B cell (primary cell): ENCODE data around the gene UNC5B. TPM values are rescaled to one million over a fixed set of nuclear protein-coding genes. Genes with fewer than 3 reads are reported as not detected.
"Not testable (repeated sequence)": the region's sequence is repeated elsewhere in the genome, so short reads cannot be mapped to it uniquely, and the experiment has no call there.

Experiments used
- ATAC-seq: fragments of 200-7000 bp; cut with Tn5 transposase; one replicate; pipeline ENCODE4 v1.10.0; 2021; ENCODE audit warnings: low read depth, mild to moderate bottlenecking, moderate number of reproducible peaks, moderate library complexity
- CTCF ChIA-PET: fragments of 350-600 bp; sonication (Branson Sonifier 250); formaldehyde crosslinking; loops from one replicate; lab custom pipeline; 2021; ENCODE audit warnings: antibody characterized with exemption, inconsistent platforms; lab: Charles Lee
- POLR2A ChIA-PET: fragments of 350-600 bp; sonication (Branson Sonifier 250); formaldehyde crosslinking; loops from one replicate; lab custom pipeline; 2021; ENCODE audit warnings: antibody characterized with exemption; lab: Charles Lee
- DNase-seq: peaks from one replicate; pipeline ENCODE4 v3.0.0; 2013
- H2AFZ ChIP-seq: 2 replicates; pipeline ENCODE4 v1.6.1; 2012; ENCODE audit warnings: mild to moderate bottlenecking, low read depth, low read length; ENCODE audit not compliant: insufficient read depth, poor library complexity, severe bottlenecking
- H3K27ac ChIP-seq, 2 donors: 1 replicate in 1 of 2; 2 replicates in 1 of 2; pipeline ENCODE4 v1.5.1; 2012 to 2013; ENCODE audit warnings: low read length in 2 of 2, mild to moderate bottlenecking in 2 of 2, moderate library complexity in 1 of 2
- H3K27me3 ChIP-seq, 4 experiments: fragments of 200-600 bp in 1 of 4; sonication (generic) in 1 of 4; replicated peaks in 1 of 4; 1 replicate in 2 of 4; 2 replicates in 2 of 4; pipeline versions ENCODE4 v1.6.1 to v1.7.0; 2013 to 2016; ENCODE audit warnings: low read length in 3 of 4, mild to moderate bottlenecking in 2 of 4, mixed read lengths in 1 of 4, moderate library complexity in 1 of 4; ENCODE audit not compliant: insufficient read depth in 4 of 4, control insufficient read depth in 3 of 4; ENCODE audit errors: control extremely low read depth in 1 of 4
- H3K36me3 ChIP-seq, 2 experiments: replicated peaks in 1 of 2; 1 replicate in 1 of 2; 2 replicates in 1 of 2; pipeline versions ENCODE4 v1.6.1 to v1.7.1; 2013; ENCODE audit warnings: low read length in 1 of 2; ENCODE audit not compliant: insufficient read depth in 2 of 2, control insufficient read depth in 1 of 2; ENCODE audit errors: control extremely low read depth in 1 of 2, extremely low read depth in 1 of 2
- H3K4me1 ChIP-seq, 2 donors: fragments of 200-600 bp in 1 of 2; sonication (generic) in 1 of 2; 1 replicate in 1 of 2; 2 replicates in 1 of 2; pipeline versions ENCODE4 v1.5.1 to v1.6.1; 2013 to 2017; ENCODE audit warnings: low read length in 2 of 2; ENCODE audit not compliant: control insufficient read depth in 2 of 2, insufficient read depth in 2 of 2
- H3K4me2 ChIP-seq: replicated peaks from 2 replicates; pipeline ENCODE3; 2012; ENCODE audit warnings: mild to moderate bottlenecking, low read depth, low read length; ENCODE audit not compliant: poor library complexity, severe bottlenecking
- H3K4me3 ChIP-seq, 5 experiments: fragments of 200-600 bp in 1 of 5; sonication (generic) in 1 of 5; 1 replicate in 3 of 5; 2 replicates in 2 of 5; pipeline versions ENCODE4 v1.5.1 to v1.7.0; 2011 to 2016; ENCODE audit warnings: low read length in 4 of 5, mild to moderate bottlenecking in 4 of 5, low read depth in 2 of 5, control low read depth in 1 of 5, moderate library complexity in 1 of 5; ENCODE audit not compliant: insufficient read depth in 1 of 5; ENCODE audit errors: control extremely low read depth in 1 of 5, extremely low read depth in 1 of 5
- H3K79me2 ChIP-seq: fragments of 200-600 bp; sonication (generic); one replicate; pipeline ENCODE4 v1.6.0; 2016; ENCODE audit warnings: low read length; ENCODE audit not compliant: control insufficient read depth, insufficient read depth
- H3K9ac ChIP-seq: fragments of 200-600 bp; sonication (generic); 2 replicates; pipeline ENCODE4 v1.6.1; 2017; ENCODE audit warnings: mild to moderate bottlenecking, low read length, moderate library complexity
- H3K9me3 ChIP-seq, 3 donors: one replicate each; pipeline versions ENCODE4 v1.6.1 to v1.7.1; 2013; ENCODE audit warnings: low read length in 2 of 3; ENCODE audit not compliant: control insufficient read depth in 2 of 3, insufficient read depth in 1 of 3; ENCODE audit errors: control extremely low read depth in 1 of 3
- H4K20me1 ChIP-seq: 2 replicates; pipeline ENCODE4 v1.6.0; 2012; ENCODE audit warnings: mild to moderate bottlenecking, low read length; ENCODE audit not compliant: insufficient read depth, control insufficient read depth, poor library complexity, severe bottlenecking
- H3K27ac Mint-ChIP-seq: one replicate; pipeline ENCODE4 v1.8.0; 2021; ENCODE audit warnings: mixed read lengths
- H3K27me3 Mint-ChIP-seq: one replicate; pipeline ENCODE4 v1.8.0; 2021; ENCODE audit warnings: mixed read lengths
- H3K4me1 Mint-ChIP-seq: one replicate; pipeline ENCODE4 v1.8.0; 2021; ENCODE audit warnings: mixed read lengths
- H3K4me3 Mint-ChIP-seq: one replicate; pipeline ENCODE4 v1.8.0; 2021; ENCODE audit warnings: mixed read lengths
- H3K9me3 Mint-ChIP-seq: one replicate; pipeline ENCODE4 v1.8.0; 2022; ENCODE audit warnings: mixed read lengths; ENCODE audit not compliant: insufficient read depth
- EZH2 ChIP-seq: IDR thresholded peaks from 2 replicates; pipeline ENCODE4 v1.6.1; 2012; ENCODE audit warnings: borderline replicate concordance, low read depth, mild to moderate bottlenecking, moderate library complexity, low read length; ENCODE audit not compliant: insufficient read depth, poor library complexity, severe bottlenecking
- WGBS: methylation state at CpG from one replicate; pipeline ENCODE4 v1.1.5; 2013; ENCODE audit warnings: missing lambda C conversion rate; ENCODE audit not compliant: insufficient coverage; 5-methylcytosine and 5-hydroxymethylcytosine counted together
- intact Hi-C: fragments of 100-400 bp; cut with micrococcal nuclease; formaldehyde crosslinking; loops from one replicate; pipeline ENCODE4 v1.10.0; 2022
- polyA plus RNA-seq: library from polyadenylated mRNA; depleted of rRNA; stranded (reverse); fragments of >200 nt; gene quantifications from 2 replicates; pipeline ENCODE4 v1.2.3, GENCODE V29; 2012
- total RNA-seq, 2 donors: library from RNA; stranded (reverse); fragments of 120-200 nt in 1 of 2; gene quantifications; 1 replicate in 1 of 2; 2 replicates in 1 of 2; pipeline versions ENCODE4 v1.2.3 to v1.2.4, GENCODE V29; 2013 to 2022
- TF ChIP-seq, protein P1 (sequence below): fragments of 200-600 bp; IDR thresholded peaks from one replicate; pipeline ENCODE4 v1.8.0; 2022; ENCODE audit warnings: antibody characterized with exemption, mild to moderate bottlenecking

UNC5B gene
- total and polyA plus RNA-seq, 2 donors (not counting 1 experiment from before 2014, with no cell fraction given) = not detected

DNA sequence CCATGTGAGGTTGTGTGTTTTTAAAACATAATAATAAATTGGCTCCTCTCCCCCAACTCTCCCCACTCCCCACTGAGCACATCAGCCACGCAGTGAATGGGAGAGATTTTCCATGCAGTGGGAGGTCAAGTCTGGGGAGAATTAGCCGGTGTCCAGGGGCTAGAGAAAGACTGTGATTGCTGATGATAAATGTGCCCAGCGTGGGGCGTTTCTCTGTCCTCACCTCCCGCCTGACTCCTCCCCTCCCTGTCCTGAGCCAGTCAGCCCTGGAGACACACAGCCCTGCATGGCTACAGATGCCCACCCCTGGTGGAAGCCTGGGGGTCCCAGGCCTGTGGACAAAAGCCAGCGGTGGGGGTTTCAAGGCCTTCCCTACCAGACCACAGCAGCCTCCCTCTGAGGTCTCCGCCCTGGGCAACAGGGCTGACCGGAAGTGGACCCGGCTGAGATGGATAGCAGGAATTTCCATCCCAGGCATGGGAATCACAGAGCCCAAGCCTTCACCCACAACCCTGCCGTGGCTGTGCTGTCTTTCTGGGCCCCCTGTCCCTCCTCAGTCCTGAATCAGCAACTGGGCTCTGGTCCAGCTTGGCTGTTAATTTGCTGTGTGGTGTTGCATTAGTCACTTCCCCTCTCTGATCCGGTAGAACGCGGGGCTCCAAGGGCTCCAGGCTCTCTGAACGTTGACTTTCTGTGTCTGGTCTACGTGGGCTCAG, 59.8 kb downstream of the UNC5B start:
- Mint-ChIP-seq H3K27ac (no peak overlapping the region), H3K9me3 (no peaks in the 10 kb centered on the region), H3K4me1 (no peaks in the 10 kb centered on the region), H3K4me3 (no peak overlapping the region), H3K27me3 (peaks cover 11% of the 10 kb centered on the region)
- TF ChIP-seq EZH2 = no peak
- TF ChIP-seq, protein P1, sequence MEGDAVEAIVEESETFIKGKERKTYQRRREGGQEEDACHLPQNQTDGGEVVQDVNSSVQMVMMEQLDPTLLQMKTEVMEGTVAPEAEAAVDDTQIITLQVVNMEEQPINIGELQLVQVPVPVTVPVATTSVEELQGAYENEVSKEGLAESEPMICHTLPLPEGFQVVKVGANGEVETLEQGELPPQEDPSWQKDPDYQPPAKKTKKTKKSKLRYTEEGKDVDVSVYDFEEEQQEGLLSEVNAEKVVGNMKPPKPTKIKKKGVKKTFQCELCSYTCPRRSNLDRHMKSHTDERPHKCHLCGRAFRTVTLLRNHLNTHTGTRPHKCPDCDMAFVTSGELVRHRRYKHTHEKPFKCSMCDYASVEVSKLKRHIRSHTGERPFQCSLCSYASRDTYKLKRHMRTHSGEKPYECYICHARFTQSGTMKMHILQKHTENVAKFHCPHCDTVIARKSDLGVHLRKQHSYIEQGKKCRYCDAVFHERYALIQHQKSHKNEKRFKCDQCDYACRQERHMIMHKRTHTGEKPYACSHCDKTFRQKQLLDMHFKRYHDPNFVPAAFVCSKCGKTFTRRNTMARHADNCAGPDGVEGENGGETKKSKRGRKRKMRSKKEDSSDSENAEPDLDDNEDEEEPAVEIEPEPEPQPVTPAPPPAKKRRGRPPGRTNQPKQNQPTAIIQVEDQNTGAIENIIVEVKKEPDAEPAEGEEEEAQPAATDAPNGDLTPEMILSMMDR = no peak
- no peak overlapping the region for H2AFZ ChIP-seq
- ATAC-seq = no peak
- no peak for DNase-seq
- H4K20me1 ChIP-seq = no peaks in the 10 kb centered on the region
- WGBS = 79% methylated on average over 12 of the region's 15 CpGs
- ChIA-PET CTCF (no interaction called here), POLR2A (no interaction called here)
- no peaks in the 10 kb centered on the region for H3K79me2 ChIP-seq
- intact Hi-C loops = no loop called here
- no peak overlapping the region for H3K4me3 ChIP-seq
- no peaks in the 10 kb centered on the region for H3K36me3 ChIP-seq
- no peaks in the 10 kb centered on the region for H3K9me3 ChIP-seq
- no peak overlapping the region for H3K4me2 ChIP-seq
- H3K9ac ChIP-seq = no peak overlapping the region
- H3K27ac ChIP-seq = no peak overlapping the region
- H3K4me1 ChIP-seq = no peaks in the 10 kb centered on the region
- H3K27me3 ChIP-seq = no peaks in the 10 kb centered on the region

DNA sequence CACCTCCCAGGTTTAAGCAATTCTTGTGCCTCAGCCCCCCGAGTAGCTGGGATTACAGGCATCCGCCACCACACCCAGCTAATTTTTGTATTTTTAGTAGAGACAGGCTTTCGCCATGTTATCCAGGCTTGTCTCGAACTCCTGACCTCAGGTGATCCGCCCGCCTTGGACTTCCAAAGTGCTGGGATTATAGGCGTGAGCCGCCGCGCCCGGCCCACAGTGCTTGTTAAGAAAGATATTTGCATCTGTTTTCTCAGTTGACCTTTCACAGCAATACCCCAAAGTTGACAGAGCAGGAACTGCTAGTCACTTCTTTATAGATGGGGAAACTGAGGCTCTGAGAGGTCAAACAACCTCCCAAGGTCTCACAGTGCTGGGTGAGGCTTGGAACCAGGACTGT, 60.6 kb downstream of the UNC5B start:
- H3K36me3 ChIP-seq, H3K4me1 ChIP-seq, H3K4me1 Mint-ChIP-seq, ATAC-seq, H3K27me3 Mint-ChIP-seq, H3K27me3 ChIP-seq, H3K79me2 ChIP-seq, POLR2A ChIA-PET, H2AFZ ChIP-seq, DNase-seq, H3K9ac ChIP-seq, H4K20me1 ChIP-seq, H3K9me3 ChIP-seq, intact Hi-C loops, H3K4me3 Mint-ChIP-seq, H3K27ac ChIP-seq, H3K4me3 ChIP-seq, H3K9me3 Mint-ChIP-seq, H3K27ac Mint-ChIP-seq, H3K4me2 ChIP-seq: not testable (repeated sequence)
- CTCF ChIA-PET = interaction anchor here (1.2 kb wide), 1 partner anchor 10 kb away, joined by 3 read pairs; no protein-coding TSS in a partner anchor
- WGBS = 87% methylated on average over 3 of the region's 11 CpGs
